ENCODE measurements around the gene ZNF76. TPM values are rescaled to one million over a fixed set of nuclear protein-coding genes. Genes with fewer than 3 reads are reported as not detected.

The ZNF76 gene
- polyA plus RNA-seq, 1 donor: 35.7 TPM

GRCh38 chr6:35236223-35236622, 23.3 kb upstream of the ZNF76 start:
- H3K27me3 ChIP-seq (ENCODE audit: control insufficient read depth, insufficient read depth, low read length): no peaks in the 10 kb centered on the region
- DNase-seq: no peak
- H3K4me1 ChIP-seq (ENCODE audit: control insufficient read depth, insufficient read depth, low read length): peaks cover 10% of the 10 kb centered on the region
- no peak overlapping the region for H3K4me3 ChIP-seq (ENCODE audit: low read length)
- no peak overlapping the region for H3K27ac ChIP-seq (ENCODE audit: low read length)
- H3K36me3 ChIP-seq (ENCODE audit: control insufficient read depth, insufficient read depth, low read length): peaks cover 4% of the 10 kb centered on the region
- H3K9me3 ChIP-seq (ENCODE audit: control insufficient read depth, low read depth, low read length): peaks cover 6% of the 10 kb centered on the region
- no CpG with 5 or more reads among the region's 5 CpGs for WGBS (ENCODE audit: insufficient coverage, low lambda C conversion rate)

GRCh38 chr6:35237476-35237875, 22.1 kb upstream of the ZNF76 start:
- Histone ChIP-seq H3K27ac (ENCODE audit: low read length) (no peak overlapping the region), H3K36me3 (ENCODE audit: control insufficient read depth, insufficient read depth, low read length) (peaks cover 7% of the 10 kb centered on the region), H3K27me3 (ENCODE audit: control insufficient read depth, insufficient read depth, low read length) (no peaks in the 10 kb centered on the region), H3K4me1 (ENCODE audit: control insufficient read depth, insufficient read depth, low read length) (peaks cover 10% of the 10 kb centered on the region), H3K4me3 (ENCODE audit: low read length) (no peak overlapping the region), H3K9me3 (ENCODE audit: control insufficient read depth, low read depth, low read length) (peaks cover 6% of the 10 kb centered on the region)
- no peak for DNase-seq
- no CpG with 5 or more reads among the region's 3 CpGs for WGBS (ENCODE audit: insufficient coverage, low lambda C conversion rate)

- no peaks in the 10 kb centered on the region for H3K27me3 ChIP-seq (ENCODE audit: control insufficient read depth, insufficient read depth, low read length)
- H3K36me3 ChIP-seq (ENCODE audit: control insufficient read depth, insufficient read depth, low read length): peaks cover 13% of the 10 kb centered on the region
- WGBS (ENCODE audit: insufficient coverage, low lambda C conversion rate): no CpG with 5 or more reads among the region's 3 CpGs
- peaks cover 6% of the 10 kb centered on the region for H3K9me3 ChIP-seq (ENCODE audit: control insufficient read depth, low read depth, low read length)
- H3K4me3 ChIP-seq (ENCODE audit: low read length): no peak overlapping the region
- no peak overlapping the region for H3K27ac ChIP-seq (ENCODE audit: low read length)
- DNase-seq: no peak
- peaks cover 10% of the 10 kb centered on the region for H3K4me1 ChIP-seq (ENCODE audit: control insufficient read depth, insufficient read depth, low read length)
Observed at GRCh38 chr6:35238843-35239289, 20.7 kb upstream of the ZNF76 start.

DNA sequence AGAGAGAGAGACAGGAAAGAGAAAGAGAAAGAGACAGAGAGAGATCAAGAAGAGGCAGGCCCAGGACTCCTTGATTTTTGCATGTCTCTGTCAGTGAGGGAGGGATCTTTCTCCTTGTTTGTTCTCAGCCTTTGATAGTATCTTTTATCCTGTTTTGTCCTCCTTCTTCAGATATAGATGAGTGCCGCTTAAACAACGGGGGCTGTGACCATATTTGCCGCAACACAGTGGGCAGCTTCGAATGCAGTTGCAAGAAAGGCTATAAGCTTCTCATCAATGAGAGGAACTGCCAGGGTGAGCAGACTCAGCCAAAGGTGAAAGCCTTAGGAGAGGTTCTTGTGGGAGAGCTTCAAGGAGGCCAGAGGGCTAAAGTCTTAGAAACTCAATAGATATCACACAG, 20.0 kb upstream of the ZNF76 start:
- Histone ChIP-seq H3K27me3 (ENCODE audit: control insufficient read depth, insufficient read depth, low read length) (no peaks in the 10 kb centered on the region), H3K27ac (ENCODE audit: low read length) (no peak overlapping the region), H3K4me3 (ENCODE audit: low read length) (no peak overlapping the region), H3K9me3 (ENCODE audit: control insufficient read depth, low read depth, low read length) (peaks cover 6% of the 10 kb centered on the region), H3K4me1 (ENCODE audit: control insufficient read depth, insufficient read depth, low read length) (peaks cover 10% of the 10 kb centered on the region), H3K36me3 (ENCODE audit: control insufficient read depth, insufficient read depth, low read length) (peaks cover 13% of the 10 kb centered on the region)
- DNase-seq: no peak
- whole genome bisulfite sequencing (ENCODE audit: insufficient coverage, low lambda C conversion rate): 75% methylated on average over 2 of the region's 4 CpGs

GRCh38 chr6:35240838-35241801, 18.4 kb upstream of the ZNF76 start:
- Histone ChIP-seq H3K27me3 (ENCODE audit: control insufficient read depth, insufficient read depth, low read length) (no peaks in the 10 kb centered on the region), H3K27ac (ENCODE audit: low read length) (no peak overlapping the region), H3K4me3 (ENCODE audit: low read length) (no peak overlapping the region), H3K36me3 (ENCODE audit: control insufficient read depth, insufficient read depth, low read length) (peaks cover 16% of the 10 kb centered on the region), H3K4me1 (ENCODE audit: control insufficient read depth, insufficient read depth, low read length) (peaks cover 10% of the 10 kb centered on the region), H3K9me3 (ENCODE audit: control insufficient read depth, low read depth, low read length) (no peaks in the 10 kb centered on the region)
- WGBS (ENCODE audit: insufficient coverage, low lambda C conversion rate): 60% methylated on average over 1 of the region's 12 CpGs
- DNase-seq: peak; percentile 38 to 52

GRCh38 chr6:35242486-35242885, 17.0 kb upstream of the ZNF76 start:
- H3K9me3 ChIP-seq (ENCODE audit: control insufficient read depth, low read depth, low read length): no peaks in the 10 kb centered on the region
- H3K27me3 ChIP-seq (ENCODE audit: control insufficient read depth, insufficient read depth, low read length): no peaks in the 10 kb centered on the region
- H3K4me1 ChIP-seq (ENCODE audit: control insufficient read depth, insufficient read depth, low read length): peaks cover 10% of the 10 kb centered on the region
- peaks cover 19% of the 10 kb centered on the region for H3K36me3 ChIP-seq (ENCODE audit: control insufficient read depth, insufficient read depth, low read length)
- WGBS (ENCODE audit: insufficient coverage, low lambda C conversion rate): no CpG with 5 or more reads among the region's 5 CpGs
- no peak overlapping the region for H3K4me3 ChIP-seq (ENCODE audit: low read length)
- DNase-seq: no peak
- H3K27ac ChIP-seq (ENCODE audit: low read length): no peak overlapping the region

- H3K27me3 ChIP-seq (ENCODE audit: control insufficient read depth, insufficient read depth, low read length): no peaks in the 10 kb centered on the region
- DNase-seq: no peak
- peaks cover 19% of the 10 kb centered on the region for H3K36me3 ChIP-seq (ENCODE audit: control insufficient read depth, insufficient read depth, low read length)
- no peak overlapping the region for H3K4me3 ChIP-seq (ENCODE audit: low read length)
- no peaks in the 10 kb centered on the region for H3K9me3 ChIP-seq (ENCODE audit: control insufficient read depth, low read depth, low read length)
- peaks cover 10% of the 10 kb centered on the region for H3K4me1 ChIP-seq (ENCODE audit: control insufficient read depth, insufficient read depth, low read length)
- no CpG with 5 or more reads among the region's 13 CpGs for WGBS (ENCODE audit: insufficient coverage, low lambda C conversion rate)
- H3K27ac ChIP-seq (ENCODE audit: low read length): no peak overlapping the region
Observed at GRCh38 chr6:35242906-35243305, 16.6 kb upstream of the ZNF76 start.

DNA sequence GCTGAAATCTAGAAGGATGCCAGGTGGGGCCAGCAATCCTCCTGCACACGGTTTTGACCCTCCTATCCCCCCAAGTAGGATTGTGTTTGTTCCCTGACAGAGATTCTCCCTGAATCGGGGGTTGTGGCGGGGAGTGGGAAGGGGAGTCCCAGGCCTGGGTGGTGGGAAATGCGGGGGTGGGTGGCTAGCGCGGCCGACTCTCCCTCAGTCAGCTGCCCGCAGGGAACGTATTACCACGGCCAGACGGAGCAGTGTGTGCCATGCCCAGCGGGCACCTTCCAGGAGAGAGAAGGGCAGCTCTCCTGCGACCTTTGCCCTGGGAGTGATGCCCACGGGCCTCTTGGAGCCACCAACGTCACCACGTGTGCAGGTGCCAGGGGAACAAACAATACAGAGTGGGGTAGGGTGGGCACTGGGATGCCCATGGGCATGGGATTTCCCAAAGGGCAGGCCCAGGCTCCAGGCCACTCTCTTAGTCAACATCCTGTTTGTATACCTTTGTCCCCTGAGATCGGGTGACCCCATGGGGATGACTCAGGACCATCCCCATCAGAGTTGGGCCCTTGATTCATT, 16.1 kb upstream of the ZNF76 start:
- WGBS (ENCODE audit: insufficient coverage, low lambda C conversion rate): no CpG with 5 or more reads among the region's 17 CpGs
- Histone ChIP-seq H3K4me1 (ENCODE audit: control insufficient read depth, insufficient read depth, low read length) (peaks cover 10% of the 10 kb centered on the region), H3K4me3 (ENCODE audit: low read length) (no peak overlapping the region), H3K27ac (ENCODE audit: low read length) (no peak overlapping the region), H3K9me3 (ENCODE audit: control insufficient read depth, low read depth, low read length) (no peaks in the 10 kb centered on the region), H3K36me3 (ENCODE audit: control insufficient read depth, insufficient read depth, low read length) (peaks cover 19% of the 10 kb centered on the region), H3K27me3 (ENCODE audit: control insufficient read depth, insufficient read depth, low read length) (no peaks in the 10 kb centered on the region)
- DNase-seq: no peak

- no peak overlapping the region for H3K4me3 ChIP-seq (ENCODE audit: low read length)
- H3K36me3 ChIP-seq (ENCODE audit: control insufficient read depth, insufficient read depth, low read length): peaks cover 19% of the 10 kb centered on the region
- H3K27ac ChIP-seq (ENCODE audit: low read length): no peak overlapping the region
- DNase-seq: no peak
- H3K9me3 ChIP-seq (ENCODE audit: control insufficient read depth, low read depth, low read length): no peaks in the 10 kb centered on the region
- no peaks in the 10 kb centered on the region for H3K27me3 ChIP-seq (ENCODE audit: control insufficient read depth, insufficient read depth, low read length)
- peaks cover 7% of the 10 kb centered on the region for H3K4me1 ChIP-seq (ENCODE audit: control insufficient read depth, insufficient read depth, low read length)
- no CpG with 5 or more reads among the region's 7 CpGs for WGBS (ENCODE audit: insufficient coverage, low lambda C conversion rate)
Observed at GRCh38 chr6:35244551-35244950, 15.0 kb upstream of the ZNF76 start.

GRCh38 chr6:35247642-35248231, 11.8 kb upstream of the ZNF76 start:
- WGBS (ENCODE audit: insufficient coverage, low lambda C conversion rate): no CpG with 5 or more reads among the region's 2 CpGs
- DNase-seq: no peak
- no peak overlapping the region for H3K27ac ChIP-seq (ENCODE audit: low read length)
- H3K36me3 ChIP-seq (ENCODE audit: control insufficient read depth, insufficient read depth, low read length): peaks cover 14% of the 10 kb centered on the region
- no peak overlapping the region for H3K4me3 ChIP-seq (ENCODE audit: low read length)
- no peaks in the 10 kb centered on the region for H3K27me3 ChIP-seq (ENCODE audit: control insufficient read depth, insufficient read depth, low read length)
- no peaks in the 10 kb centered on the region for H3K4me1 ChIP-seq (ENCODE audit: control insufficient read depth, insufficient read depth, low read length)
- H3K9me3 ChIP-seq (ENCODE audit: control insufficient read depth, low read depth, low read length): peaks cover 5% of the 10 kb centered on the region
